ENCODE results near the gene PRX.

DNA sequence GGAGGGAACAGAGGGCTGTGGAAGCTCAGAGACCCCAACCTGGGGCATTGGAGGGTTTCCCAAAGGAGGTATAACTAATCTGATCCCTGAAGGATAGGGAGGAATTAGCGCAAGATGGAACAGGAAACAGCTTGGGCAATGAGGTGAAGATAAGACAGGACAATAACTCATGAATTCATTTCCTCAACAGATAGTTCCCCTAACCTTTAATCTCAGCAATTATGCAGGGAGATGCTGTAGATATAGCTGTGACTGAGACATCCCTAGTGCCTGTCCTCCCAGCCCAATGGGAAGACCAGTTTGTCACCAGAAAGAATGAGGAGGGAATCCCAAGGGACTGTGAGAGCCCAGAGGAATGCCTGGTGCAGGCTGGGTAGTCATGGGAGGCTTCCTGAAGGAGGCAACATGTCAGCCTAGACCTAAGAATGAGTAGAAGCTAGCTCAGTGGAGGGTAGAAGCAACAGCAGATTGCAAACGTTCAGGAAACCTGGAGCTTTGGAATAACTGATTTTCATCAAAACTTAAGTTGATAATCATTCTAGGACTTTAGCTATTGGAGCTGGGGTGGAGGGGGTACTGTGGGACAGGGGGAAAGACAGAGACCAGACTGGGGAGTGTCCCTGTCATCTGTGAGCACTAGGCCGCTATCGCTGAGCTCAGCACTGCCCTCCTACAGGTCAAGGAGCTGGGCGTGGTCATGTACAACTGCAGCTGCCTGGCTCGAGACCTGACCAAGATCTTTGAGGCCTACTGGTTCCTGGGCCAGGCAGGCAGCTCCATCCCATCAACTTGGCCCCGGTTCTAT, 42.0 kb downstream of the PRX start:
- TF ChIP-seq POLR2A (IDR thresholded peaks at IDR 0.05) = no peak
- TF ChIP-seq CTCF (IDR thresholded peaks at IDR 0.05) = no peak
